Left colon (tissue), 2 donors: ENCODE data around the gene FSIP1. TPM values are rescaled to one million over a fixed set of nuclear protein-coding genes. Genes with fewer than 3 reads are reported as not detected.

Experiments used
- ATAC-seq: fragments of 200-7000 bp; cut with Tn5 transposase; one replicate; pipeline ENCODE4 v1.9.1; 2020; ENCODE audit warnings: mild to moderate bottlenecking, moderate library complexity
- DNase-seq, 2 donors: peaks; one replicate each; pipeline ENCODE4 v3.0.0-alpha.2; 2020
- intact Hi-C, 2 donors: fragments of 100-400 bp; cut with DNase I in 1 of 2; cut with micrococcal nuclease in 1 of 2; formaldehyde crosslinking; loops; one replicate each; pipeline versions ENCODE4 v1.11.2 to v1.14.0; 2022; cut with DNase I, micrococcal nuclease
- total RNA-seq, 2 donors: library from RNA; stranded (reverse); fragmentation: NEBNext Ultra II Directional; extraction: Animal tissue kit (Norgen Biotek cat#: 25700); gene quantifications; one replicate each; pipeline ENCODE4 v1.2.1, GENCODE V29; 2021
- donor health status: DM: no; HTN: no; CAD: no.
- donor health status: DM: yes; HTN: yes; CAD: no.

Gene FSIP1
- total RNA-seq, 2 donors from 2014 or later: 8.2 to 8.6 TPM

GRCh38 chr15:39669241-39669640 is 113.4 kb downstream of the FSIP1 start:
- intact Hi-C loops: no loop called here
- ATAC-seq: no peak
- no peak for DNase-seq

DNA sequence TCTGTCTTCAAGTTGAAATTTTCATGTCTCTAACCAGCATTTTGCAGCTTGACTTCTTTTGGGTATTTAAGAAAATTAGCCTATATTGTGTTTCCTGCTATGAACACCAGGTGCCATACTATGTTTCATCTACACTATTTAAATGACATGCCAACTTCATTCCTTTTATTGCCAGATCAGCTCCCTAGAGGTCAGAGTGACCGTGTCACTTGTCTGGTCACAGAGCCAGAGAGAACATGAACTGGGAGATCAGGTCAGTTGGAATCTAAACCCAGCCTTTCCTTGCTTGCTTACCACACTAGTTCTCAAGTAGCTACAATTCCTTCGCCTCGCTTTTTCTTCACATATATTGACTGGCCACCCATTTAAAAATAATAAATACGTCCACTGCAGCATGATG is 114.2 kb downstream of the FSIP1 start:
- ATAC-seq (no peak), DNase-seq (no peak)
- intact Hi-C loops: no loop called here

GRCh38 chr15:39667382-39668127 is 115.1 kb downstream of the FSIP1 start:
- intact Hi-C loops: no loop called here
- DNase-seq: no peak
- ATAC-seq: no peak

DNA sequence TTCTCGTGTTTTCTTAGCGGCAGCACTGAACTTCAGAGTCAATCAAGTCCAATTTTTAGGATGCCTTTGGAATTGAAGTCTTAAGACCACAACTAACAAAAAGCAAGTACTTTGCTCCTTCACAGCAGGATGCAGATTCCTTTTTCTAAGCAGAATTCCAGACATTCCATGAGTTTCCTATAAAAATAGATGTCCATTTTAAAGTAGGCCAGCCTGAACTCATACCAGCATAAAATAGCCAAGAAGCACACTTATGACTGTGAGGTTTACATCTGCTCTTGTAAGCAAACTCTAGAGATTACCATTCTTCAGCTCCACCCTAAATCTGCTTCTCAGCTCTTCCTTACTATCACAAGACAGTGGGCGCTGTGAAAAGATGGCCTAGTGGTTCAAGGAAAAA is 116.0 kb downstream of the FSIP1 start:
- ATAC-seq: no peak
- no peak for DNase-seq
- intact Hi-C loops: no loop called here

DNA sequence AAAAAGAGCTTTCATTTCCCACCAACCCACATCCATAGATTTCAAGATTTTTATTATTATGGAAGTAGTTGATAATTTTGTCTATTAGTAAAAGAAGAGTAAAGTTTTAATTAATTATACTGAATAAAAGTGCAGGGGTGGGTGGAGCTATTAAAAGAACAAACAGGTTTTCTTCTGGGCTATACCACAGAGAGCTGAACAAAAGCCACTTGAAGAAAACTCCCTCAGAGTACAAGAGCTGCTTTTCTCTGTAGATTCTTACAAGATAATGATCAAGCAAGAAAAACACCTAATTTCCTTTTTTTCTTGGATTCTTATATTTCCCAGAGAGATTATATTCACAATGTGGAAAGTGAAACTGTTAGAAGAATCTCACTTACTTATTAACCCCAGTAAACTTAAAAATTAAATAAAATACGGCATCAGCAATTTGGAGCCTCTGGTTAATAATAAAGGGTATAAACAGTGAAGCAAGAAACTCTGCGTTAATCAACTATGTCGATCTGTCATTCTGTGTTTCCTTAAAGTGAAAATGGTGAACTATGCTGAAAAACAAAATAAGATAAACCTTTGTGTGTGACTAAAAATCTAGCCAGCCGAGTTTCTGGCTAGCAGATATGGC is 116.9 kb downstream of the FSIP1 start:
- intact Hi-C loops: no loop called here
- ATAC-seq: no peak
- DNase-seq: no peak

DNA sequence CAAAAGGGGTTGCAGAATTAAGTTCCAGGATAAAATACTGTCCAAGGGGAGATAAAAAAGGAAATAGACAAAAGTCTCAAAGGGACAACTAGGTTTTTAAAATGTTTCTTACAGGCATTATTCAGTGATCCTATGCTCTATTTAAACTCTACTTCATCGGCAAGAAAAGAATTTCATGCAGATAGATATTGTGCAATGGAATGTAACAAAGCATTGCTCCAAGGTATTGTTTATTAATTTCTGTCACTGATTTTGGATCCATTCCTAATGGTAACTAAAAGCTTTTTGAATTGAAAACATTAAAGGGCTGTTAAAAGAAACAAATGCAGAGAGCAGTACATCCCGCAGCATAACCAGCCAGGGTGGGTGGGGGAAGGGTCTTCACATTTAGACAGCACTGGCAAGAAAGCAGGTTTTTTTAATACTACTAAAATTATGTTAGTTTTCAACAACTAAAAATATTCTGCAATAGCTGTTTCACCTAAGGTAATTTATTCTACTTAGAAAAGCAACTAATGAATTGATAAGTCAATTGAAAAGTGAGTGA is 118.9 kb downstream of the FSIP1 start:
- DNase-seq (no peak), ATAC-seq (no peak)
- intact Hi-C loops: no loop called here

DNA sequence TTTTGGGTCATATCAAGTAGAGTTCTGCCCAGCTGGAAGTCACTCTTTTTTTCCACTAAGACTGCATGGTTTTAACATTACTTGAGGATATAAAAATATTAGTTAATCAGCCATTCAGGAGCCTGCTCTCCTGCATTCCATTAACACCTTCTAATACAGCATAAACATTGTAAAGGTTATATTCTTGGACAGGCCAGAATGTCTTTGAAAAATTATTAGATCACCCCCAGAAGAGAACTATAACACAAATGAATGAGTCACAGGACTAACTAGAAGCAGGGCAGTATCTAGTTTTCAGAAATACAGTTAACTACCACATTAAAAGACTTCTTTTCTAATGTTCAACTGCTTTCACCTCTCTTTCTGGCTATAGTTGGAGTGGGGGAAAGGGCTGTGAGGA is 120.9 kb downstream of the FSIP1 start:
- DNase-seq (no peak), ATAC-seq (no peak)
- intact Hi-C loops: no loop called here

- intact Hi-C loops: no loop called here
- DNase-seq (no peak), ATAC-seq (no peak)
These were observed 123.9 kb downstream of the FSIP1 start for GRCh38 chr15:39658740-39659139.

DNA sequence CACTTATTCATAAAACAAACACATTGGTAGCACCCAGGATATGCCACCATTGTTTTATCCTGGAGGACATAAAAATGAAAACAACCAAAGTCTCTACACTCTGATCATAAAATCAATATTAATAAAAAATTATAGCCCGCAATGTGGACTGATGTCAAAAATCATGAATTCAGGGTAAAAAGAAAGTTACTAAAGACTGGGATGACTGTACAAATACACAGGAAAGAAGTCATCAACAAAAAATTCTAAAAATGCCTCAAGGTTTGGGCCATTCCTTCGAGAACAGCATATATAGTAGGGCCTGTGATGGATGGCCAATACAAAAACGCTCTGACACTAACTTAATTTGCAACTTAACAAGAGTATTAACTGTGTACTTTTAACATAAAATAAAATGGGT is 125.0 kb downstream of the FSIP1 start:
- DNase-seq (no peak), ATAC-seq (no peak)

GRCh38 chr15:39657181-39657580 is 125.5 kb downstream of the FSIP1 start:
- DNase-seq: no peak
- intact Hi-C loops: no loop called here
- ATAC-seq: no peak

More for the DNA sequence above, 125.0 kb downstream of the FSIP1 start:
- intact Hi-C loops: no loop called here

- ATAC-seq: no peak
- no peak for DNase-seq
These were observed 128.3 kb downstream of the FSIP1 start for GRCh38 chr15:39654304-39654703.

GRCh38 chr15:39651881-39652280 is 130.8 kb downstream of the FSIP1 start:
- intact Hi-C loops: no loop called here
- DNase-seq: no peak
- ATAC-seq: no peak

More at GRCh38 chr15:39654304-39654703, 128.3 kb downstream of the FSIP1 start:
- intact Hi-C loops: no loop called here

GRCh38 chr15:39651295-39651694 is 131.3 kb downstream of the FSIP1 start:
- DNase-seq: no peak
- intact Hi-C loops: no loop called here
- no peak for ATAC-seq

DNA sequence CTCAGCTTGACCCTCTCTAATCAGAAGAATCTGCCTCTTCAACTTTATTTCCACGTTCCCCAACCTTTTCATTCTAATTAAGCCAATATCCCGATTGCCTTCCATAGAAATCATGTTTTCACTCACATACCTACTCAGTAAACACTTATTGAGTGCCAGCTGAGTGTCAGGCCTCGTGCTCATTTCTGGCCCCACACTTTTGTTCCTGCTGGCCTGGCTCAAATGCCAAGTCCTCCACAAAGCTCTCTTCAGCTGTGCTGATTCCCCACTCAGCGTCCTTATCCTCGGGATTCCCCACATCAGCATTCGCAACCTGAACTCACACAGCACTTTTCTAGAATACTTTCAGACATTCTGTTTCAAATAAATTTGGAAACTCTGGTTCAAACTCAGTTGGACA is 132.9 kb downstream of the FSIP1 start:
- intact Hi-C loops: no loop called here
- no peak for ATAC-seq
- DNase-seq: no peak

GRCh38 chr15:39646425-39646824 is 136.2 kb downstream of the FSIP1 start:
- ATAC-seq: no peak

GRCh38 chr15:39645976-39646257 is 136.7 kb downstream of the FSIP1 start:
- ATAC-seq: no peak
- intact Hi-C loops: no loop called here
- DNase-seq: no peak

More at GRCh38 chr15:39646425-39646824, 136.2 kb downstream of the FSIP1 start:
- DNase-seq: no peak
- intact Hi-C loops: no loop called here

DNA sequence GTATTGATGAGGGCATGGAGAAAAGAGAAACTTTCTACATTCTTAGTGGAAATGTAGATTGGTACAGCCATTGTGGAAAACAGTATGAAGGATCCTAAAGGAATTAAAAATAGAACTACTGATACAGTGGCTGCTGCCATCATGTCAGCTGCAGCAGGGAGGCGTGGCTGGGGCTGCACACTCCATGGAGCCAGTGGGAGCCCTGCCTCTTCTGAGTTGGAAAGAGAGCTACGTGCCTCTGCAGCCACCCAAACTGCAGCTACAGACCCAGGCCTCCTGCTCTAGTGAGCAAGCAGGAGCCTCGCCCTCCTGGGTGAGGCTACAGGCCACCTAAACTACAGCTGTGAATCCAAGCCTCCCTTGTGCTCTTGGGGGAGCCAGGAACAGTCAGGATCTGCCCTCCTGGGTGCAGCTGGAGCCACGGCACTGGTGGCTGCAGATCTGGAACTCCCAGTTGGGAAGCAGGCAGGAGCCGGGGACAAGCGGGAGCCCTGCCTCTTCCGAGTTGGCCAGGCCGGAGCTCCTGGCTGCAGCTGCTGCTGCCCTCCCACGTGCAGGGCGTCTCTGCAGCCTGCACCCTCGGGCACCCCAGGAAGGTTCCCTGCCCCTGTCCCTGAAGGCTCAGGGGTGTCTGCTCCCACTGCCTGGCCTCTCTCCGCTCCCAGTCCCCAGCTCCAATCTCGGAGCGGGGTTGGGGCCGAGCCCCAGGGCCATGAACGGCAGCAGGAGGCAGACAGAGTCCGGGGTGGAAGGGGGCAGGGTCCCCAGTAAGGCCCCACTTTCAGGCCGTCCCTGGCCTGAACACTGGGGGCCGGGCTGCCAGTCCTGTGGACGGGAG is 137.3 kb downstream of the FSIP1 start:
- ATAC-seq: no peak
- intact Hi-C loops: no loop called here
- DNase-seq: peak in 1 of 2 donors; percentile 27

- ATAC-seq (no peak), DNase-seq (no peak)
- intact Hi-C loops: no loop called here
These were observed 138.5 kb downstream of the FSIP1 start for GRCh38 chr15:39644136-39644535.

GRCh38 chr15:39643727-39644126 is 138.9 kb downstream of the FSIP1 start:
- ATAC-seq (no peak), DNase-seq (no peak)
- intact Hi-C loops: no loop called here
